Stimulated activated CD4-positive, alpha-beta T cell treated with anti-CD3 and anti-CD28 coated beads, Interleukin-2, amount 100 ng/mL, for 48 hours (primary cell): ENCODE results near the gene MAGIX.

Experiments used
- DNase-seq, 2 donors: peaks; one replicate each; pipeline ENCODE4 v3.0.0-alpha.2; 2020

The MAGIX gene

DNA sequence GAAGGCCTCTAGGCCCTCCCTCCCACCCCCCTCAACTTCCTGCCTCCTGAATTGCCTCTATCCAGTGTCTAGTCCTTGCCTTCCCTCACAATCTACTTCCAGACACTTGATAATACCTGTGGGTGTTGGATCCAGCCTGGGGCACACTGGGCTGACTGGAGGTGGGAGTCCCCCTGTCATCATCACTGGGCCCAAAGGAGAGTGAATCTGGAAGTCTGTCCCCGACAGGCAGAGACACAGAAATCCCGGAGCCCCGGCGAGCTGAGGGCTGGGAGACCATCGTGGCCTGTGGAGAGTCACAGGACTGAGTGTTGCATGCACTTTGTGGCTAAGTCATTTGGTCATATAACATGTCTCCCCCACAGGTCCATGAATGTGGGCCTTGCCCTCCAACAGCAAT lies 45.8 kb downstream of the MAGIX start:
- DNase-seq = no peak

DNA sequence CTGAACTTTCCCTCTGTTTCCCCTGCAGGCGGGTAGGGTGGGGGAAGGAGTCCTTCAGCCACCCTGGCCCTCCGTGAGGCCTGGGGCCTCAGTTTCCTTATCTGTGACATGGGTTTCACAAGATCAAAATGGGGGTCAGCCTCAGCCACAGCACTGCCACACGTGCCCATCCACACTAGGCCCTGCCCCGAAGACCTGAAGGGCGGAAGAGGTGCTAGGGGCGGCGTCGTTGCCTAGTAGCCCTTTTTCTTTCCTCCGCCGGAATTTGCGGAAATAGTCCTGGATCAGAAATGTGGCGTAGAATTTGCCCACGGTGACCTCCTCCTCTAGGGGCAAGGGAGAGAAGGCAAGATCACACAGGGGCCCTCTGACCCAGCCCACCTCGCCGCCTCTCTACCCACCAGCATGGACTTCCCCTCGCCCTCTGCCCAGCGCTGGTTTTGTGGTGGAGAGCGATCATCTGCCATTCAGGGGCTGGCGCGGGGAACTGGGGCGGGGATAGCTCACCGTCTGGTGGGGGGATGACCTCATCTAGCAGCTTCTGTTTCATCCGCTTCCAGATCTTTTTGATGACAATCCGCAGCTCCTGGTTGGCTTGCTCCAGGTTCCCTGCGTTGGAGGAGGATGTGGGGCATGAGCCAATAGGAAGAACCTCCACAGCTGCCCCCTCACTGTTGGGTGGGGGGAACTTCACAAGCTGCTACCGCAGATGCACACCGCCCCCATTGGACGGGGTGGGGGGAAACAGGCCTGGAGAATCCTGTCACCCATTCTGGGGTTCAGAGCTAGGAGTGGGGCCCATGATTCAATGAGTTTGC lies 47.1 kb downstream of the MAGIX start:
- DNase-seq = no peak

DNA sequence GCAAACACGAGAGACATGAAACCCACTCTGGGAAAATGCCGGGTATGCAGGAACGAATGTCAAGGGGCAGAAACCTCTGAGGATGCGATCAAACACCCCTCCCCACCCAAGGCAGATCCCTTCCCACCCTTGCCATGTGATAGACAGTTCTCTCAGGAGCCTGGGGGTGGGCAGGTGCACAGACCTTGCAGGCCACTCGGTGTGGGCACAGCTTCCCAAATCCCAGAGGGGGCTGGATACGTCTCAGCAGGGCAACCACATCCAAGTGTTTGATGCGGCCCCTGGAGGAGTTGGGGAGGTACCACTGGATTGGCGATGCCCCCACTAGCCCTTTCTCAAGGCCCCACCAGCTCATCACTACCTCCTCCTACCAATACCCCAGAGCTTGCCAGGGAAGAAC lies 47.8 kb downstream of the MAGIX start:
- no peak for DNase-seq

DNA sequence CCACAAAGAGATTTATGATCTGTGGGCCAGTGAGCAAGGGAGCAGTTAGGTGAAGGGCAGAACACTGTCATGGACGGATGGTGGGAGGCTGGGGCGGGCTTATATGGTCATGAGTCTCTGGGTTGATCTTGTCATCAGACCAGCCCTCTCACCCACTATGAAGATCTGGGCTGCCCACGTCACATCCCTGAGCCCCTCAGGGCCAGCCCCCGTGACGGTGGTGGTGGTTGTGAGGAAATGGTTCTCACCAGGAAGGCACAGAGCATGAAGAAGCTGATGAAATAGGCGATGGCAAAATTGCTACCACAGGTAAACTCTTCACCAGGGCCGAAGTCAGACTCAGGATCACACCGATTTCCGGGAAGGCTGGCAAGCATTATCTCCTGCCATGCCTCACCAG lies 48.5 kb downstream of the MAGIX start:
- no peak for DNase-seq

DNA sequence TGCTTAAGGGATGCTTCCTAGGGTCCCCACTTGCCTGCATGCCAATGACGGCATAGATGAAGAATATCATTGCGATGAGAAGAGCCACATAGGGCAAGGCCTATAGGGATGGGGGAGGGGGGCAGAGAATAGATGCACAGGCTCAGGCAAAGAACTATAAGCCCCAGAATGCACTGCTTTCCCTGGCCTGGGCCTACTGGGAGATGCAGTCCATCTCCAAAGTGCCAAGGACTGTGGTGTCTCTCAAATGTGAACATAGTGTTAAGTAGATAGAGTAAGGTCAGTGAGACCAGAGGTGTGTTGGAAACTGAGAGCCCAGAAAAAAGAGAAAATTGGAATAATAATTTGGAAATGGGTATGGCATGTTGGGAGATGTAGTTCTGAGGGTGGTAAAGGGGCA lies 49.7 kb downstream of the MAGIX start:
- no peak for DNase-seq

DNA sequence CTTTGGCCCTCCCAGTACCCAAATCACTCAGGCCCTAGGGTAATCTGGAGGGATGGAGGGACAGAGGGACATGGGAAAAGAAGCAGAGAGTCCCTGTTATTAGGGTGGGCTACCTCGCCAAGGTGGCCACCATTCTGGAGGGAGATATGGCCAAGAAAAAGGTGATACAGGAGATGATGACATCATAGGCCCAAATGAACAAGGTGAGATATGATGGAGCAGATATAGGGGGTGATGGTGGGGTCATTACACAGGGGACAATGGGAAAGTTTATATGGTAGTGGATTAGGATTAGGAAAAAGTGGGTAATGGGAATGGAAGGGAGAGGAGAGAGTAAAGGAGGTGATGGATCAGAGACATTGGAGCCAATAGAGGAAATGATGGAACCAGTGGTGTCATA lies 50.3 kb downstream of the MAGIX start:
- no peak for DNase-seq

DNA sequence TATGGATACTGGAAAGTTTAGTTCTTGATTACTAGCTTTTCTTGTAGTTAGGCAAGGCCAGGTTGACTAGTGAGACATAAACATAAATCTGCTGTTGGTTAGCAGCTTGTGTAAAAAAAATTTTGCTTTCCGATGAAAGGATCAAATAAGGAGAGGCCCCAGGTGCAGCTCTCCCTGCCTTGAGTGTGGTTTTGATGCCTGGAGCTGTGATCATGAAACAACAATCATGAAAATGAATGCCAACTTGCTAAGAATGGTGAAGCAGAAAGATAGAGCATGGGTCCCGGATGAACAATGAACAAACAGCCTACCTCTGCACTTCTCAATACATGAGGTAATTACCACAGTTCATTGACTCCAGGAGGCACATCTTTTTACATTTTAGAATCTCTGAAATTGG lies 51.9 kb downstream of the MAGIX start:
- DNase-seq = no peak

DNA sequence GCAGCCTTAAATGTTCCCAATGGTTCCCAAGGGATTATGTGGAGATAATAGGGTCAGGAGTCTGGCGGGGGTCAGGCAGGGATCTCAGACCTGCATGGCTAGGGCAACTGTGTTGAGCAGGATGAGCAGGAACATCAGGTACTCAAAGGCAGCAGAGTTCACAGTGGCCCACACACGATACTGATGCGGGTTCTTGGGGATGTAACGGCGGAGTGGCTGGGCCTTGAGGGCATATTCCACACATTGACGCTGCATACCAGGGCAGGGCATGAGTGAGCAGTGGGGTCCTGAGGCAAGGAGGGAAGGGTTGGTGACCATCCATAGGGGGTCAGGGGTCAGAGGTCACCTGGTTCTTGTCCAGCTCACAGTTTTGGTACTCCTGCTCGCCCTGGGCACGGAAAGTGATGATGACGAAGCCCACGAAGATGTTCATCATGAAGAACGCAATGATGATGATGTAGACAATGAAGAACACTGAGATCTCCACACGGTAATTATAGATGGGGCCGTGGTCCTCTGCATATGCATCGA lies 52.5 kb downstream of the MAGIX start:
- DNase-seq = no peak
